ENCODE data around the gene CBY3.
"Not testable (repeated sequence)": the region's sequence is repeated elsewhere in the genome, so short reads cannot be mapped to it uniquely, and the experiment has no call there.

Gene CBY3

GRCh38 chr5:179668391-179668790, 12.4 kb downstream of the CBY3 start:
- DNase-seq = no peak

- not testable (repeated sequence) for DNase-seq
Measured at GRCh38 chr5:179661647-179662046, 19.2 kb downstream of the CBY3 start.

GRCh38 chr5:179658179-179658856, 22.5 kb downstream of the CBY3 start:
- DNase-seq = not testable (repeated sequence)

GRCh38 chr5:179657302-179658178, 23.3 kb downstream of the CBY3 start:
- DNase-seq = not testable (repeated sequence)

GRCh38 chr5:179653135-179653534, 27.7 kb downstream of the CBY3 start:
- DNase-seq = not testable (repeated sequence)

GRCh38 chr5:179650245-179650644, 30.6 kb downstream of the CBY3 start:
- not testable (repeated sequence) for DNase-seq

- DNase-seq = not testable (repeated sequence)
Measured at GRCh38 chr5:179649166-179649703, 31.6 kb downstream of the CBY3 start.

- DNase-seq = no peak
Measured at GRCh38 chr5:179648410-179648809, 32.4 kb downstream of the CBY3 start.

GRCh38 chr5:179644766-179645165, 36.1 kb downstream of the CBY3 start:
- not testable (repeated sequence) for DNase-seq

- not testable (repeated sequence) for DNase-seq
Measured at GRCh38 chr5:179643141-179643920, 37.5 kb downstream of the CBY3 start.

GRCh38 chr5:179642626-179643025, 38.2 kb downstream of the CBY3 start:
- not testable (repeated sequence) for DNase-seq

GRCh38 chr5:179641745-179642144, 39.1 kb downstream of the CBY3 start:
- DNase-seq = not testable (repeated sequence)

- DNase-seq = not testable (repeated sequence)
Measured at GRCh38 chr5:179639296-179639695, 41.5 kb downstream of the CBY3 start.

- not testable (repeated sequence) for DNase-seq
Measured at GRCh38 chr5:179634370-179635172, 46.3 kb downstream of the CBY3 start.

- not testable (repeated sequence) for DNase-seq
Measured at GRCh38 chr5:179633501-179634369, 47.1 kb downstream of the CBY3 start.

Data from NCI-H1092 (cell line).